RWPE2 (cell line): ENCODE measurements around the gene C3orf70.

Experiments used
- ATAC-seq: fragments of 200-7000 bp; cut with Tn5 transposase; 3 replicates; pipeline ENCODE4 v1.9.1; 2021; ENCODE audit warnings: low read depth
- DNase-seq: peaks from one replicate; pipeline ENCODE4 v3.0.0-alpha.2; 2020; ENCODE audit warnings: low spot score
- H3K27ac ChIP-seq: fragments of 450-650 bp; 2 replicates; pipeline ENCODE4 v1.5.1; 2017; ENCODE audit warnings: mild to moderate bottlenecking; ENCODE audit not compliant: poor library complexity, severe bottlenecking
- H3K27me3 ChIP-seq: fragments of 250-450 bp; sonication (Bioruptor Pico); 2 replicates; pipeline ENCODE4 v1.5.1; 2021; ENCODE audit warnings: mild to moderate bottlenecking, moderate library complexity; ENCODE audit not compliant: insufficient read depth, poor library complexity, severe bottlenecking
- H3K36me3 ChIP-seq: fragments of 250-450 bp; sonication (Bioruptor Pico); 2 replicates; pipeline ENCODE4 v1.5.1; 2020; ENCODE audit warnings: low read depth, mild to moderate bottlenecking, moderate library complexity
- H3K4me1 ChIP-seq: fragments of 250-450 bp; sonication (Bioruptor Pico); 2 replicates; pipeline ENCODE4 v1.5.1; 2021; ENCODE audit warnings: mild to moderate bottlenecking, moderate library complexity; ENCODE audit not compliant: insufficient read depth, poor library complexity, severe bottlenecking
- H3K4me3 ChIP-seq: fragments of 250-450 bp; sonication (Bioruptor Pico); 2 replicates; pipeline ENCODE4 v1.5.1; 2021; ENCODE audit warnings: mild to moderate bottlenecking, moderate library complexity; ENCODE audit not compliant: severe bottlenecking
- H3K9me3 ChIP-seq: fragments of 250-450 bp; sonication (Bioruptor Pico); 2 replicates; pipeline ENCODE4 v1.5.1; 2021; ENCODE audit warnings: mild to moderate bottlenecking, moderate library complexity; ENCODE audit not compliant: severe bottlenecking
- CTCF ChIP-seq: fragments of 450-650 bp; IDR thresholded peaks from one replicate; pipeline ENCODE4 v1.5.1; 2017; ENCODE audit warnings: mild to moderate bottlenecking, moderate library complexity; ENCODE audit not compliant: poor library complexity, severe bottlenecking

The C3orf70 gene

GRCh38 chr3:185103359-185104127, 49.3 kb downstream of the C3orf70 start:
- no peak for TF ChIP-seq CTCF
- H3K4me1 ChIP-seq = no peaks in the 10 kb centered on the region
- DNase-seq = no peak
- no peaks in the 10 kb centered on the region for H3K36me3 ChIP-seq
- no peak overlapping the region for H3K4me3 ChIP-seq
- no peak overlapping the region for H3K27ac ChIP-seq
- peaks cover 2% of the 10 kb centered on the region for H3K9me3 ChIP-seq
- H3K27me3 ChIP-seq = peaks cover 38% of the 10 kb centered on the region
- no peak for ATAC-seq

- H3K9me3 ChIP-seq = no peaks in the 10 kb centered on the region
- no peak overlapping the region for H3K4me3 ChIP-seq
- H3K27ac ChIP-seq = no peak overlapping the region
- H3K36me3 ChIP-seq = no peaks in the 10 kb centered on the region
- H3K27me3 ChIP-seq = peaks cover 18% of the 10 kb centered on the region
- DNase-seq = no peak
- ATAC-seq = no peak
- TF ChIP-seq CTCF = no peak
- no peaks in the 10 kb centered on the region for H3K4me1 ChIP-seq
These were observed 58.2 kb downstream of the C3orf70 start for GRCh38 chr3:185094697-185095096.

- TF ChIP-seq CTCF = no peak
- no peaks in the 10 kb centered on the region for H3K4me1 ChIP-seq
- no peak overlapping the region for H3K27ac ChIP-seq
- no peaks in the 10 kb centered on the region for H3K36me3 ChIP-seq
- ATAC-seq = no peak
- DNase-seq = no peak
- no peak overlapping the region for H3K4me3 ChIP-seq
- no peaks in the 10 kb centered on the region for H3K9me3 ChIP-seq
- peaks cover 13% of the 10 kb centered on the region for H3K27me3 ChIP-seq
These were observed 59.7 kb downstream of the C3orf70 start for GRCh38 chr3:185093116-185093515.

- no peaks in the 10 kb centered on the region for H3K36me3 ChIP-seq
- no peak overlapping the region for H3K27ac ChIP-seq
- H3K4me1 ChIP-seq = no peaks in the 10 kb centered on the region
- TF ChIP-seq CTCF = no peak
- peaks cover under 1% of the 10 kb centered on the region for H3K27me3 ChIP-seq
- H3K4me3 ChIP-seq = no peak overlapping the region
- H3K9me3 ChIP-seq = no peaks in the 10 kb centered on the region
- no peak for DNase-seq
- ATAC-seq = no peak
These were observed 62.0 kb downstream of the C3orf70 start for GRCh38 chr3:185090811-185091210.

- no peak overlapping the region for H3K4me3 ChIP-seq
- no peak for TF ChIP-seq CTCF
These were observed 63.1 kb downstream of the C3orf70 start for GRCh38 chr3:185089751-185090150.

More at GRCh38 chr3:185089751-185090150, 63.1 kb downstream of the C3orf70 start:
- Histone ChIP-seq H3K4me1 (no peaks in the 10 kb centered on the region), H3K27me3 (peaks cover 8% of the 10 kb centered on the region), H3K36me3 (no peaks in the 10 kb centered on the region), H3K27ac (no peak overlapping the region), H3K9me3 (no peaks in the 10 kb centered on the region)
- ATAC-seq = no peak
- DNase-seq = no peak
